T-helper 9 cell (primary cell): ENCODE results near the gene ATF5.
A peak's percentile ranks its signal among the peaks of the same experiment; 100 is the strongest.
"Not testable (repeated sequence)": the region's sequence is repeated elsewhere in the genome, so short reads cannot be mapped to it uniquely, and the experiment has no call there.

Experiments used
- DNase-seq: peaks from one replicate; pipeline ENCODE4 v3.0.0-alpha.2; 2020

ATF5 gene

DNA sequence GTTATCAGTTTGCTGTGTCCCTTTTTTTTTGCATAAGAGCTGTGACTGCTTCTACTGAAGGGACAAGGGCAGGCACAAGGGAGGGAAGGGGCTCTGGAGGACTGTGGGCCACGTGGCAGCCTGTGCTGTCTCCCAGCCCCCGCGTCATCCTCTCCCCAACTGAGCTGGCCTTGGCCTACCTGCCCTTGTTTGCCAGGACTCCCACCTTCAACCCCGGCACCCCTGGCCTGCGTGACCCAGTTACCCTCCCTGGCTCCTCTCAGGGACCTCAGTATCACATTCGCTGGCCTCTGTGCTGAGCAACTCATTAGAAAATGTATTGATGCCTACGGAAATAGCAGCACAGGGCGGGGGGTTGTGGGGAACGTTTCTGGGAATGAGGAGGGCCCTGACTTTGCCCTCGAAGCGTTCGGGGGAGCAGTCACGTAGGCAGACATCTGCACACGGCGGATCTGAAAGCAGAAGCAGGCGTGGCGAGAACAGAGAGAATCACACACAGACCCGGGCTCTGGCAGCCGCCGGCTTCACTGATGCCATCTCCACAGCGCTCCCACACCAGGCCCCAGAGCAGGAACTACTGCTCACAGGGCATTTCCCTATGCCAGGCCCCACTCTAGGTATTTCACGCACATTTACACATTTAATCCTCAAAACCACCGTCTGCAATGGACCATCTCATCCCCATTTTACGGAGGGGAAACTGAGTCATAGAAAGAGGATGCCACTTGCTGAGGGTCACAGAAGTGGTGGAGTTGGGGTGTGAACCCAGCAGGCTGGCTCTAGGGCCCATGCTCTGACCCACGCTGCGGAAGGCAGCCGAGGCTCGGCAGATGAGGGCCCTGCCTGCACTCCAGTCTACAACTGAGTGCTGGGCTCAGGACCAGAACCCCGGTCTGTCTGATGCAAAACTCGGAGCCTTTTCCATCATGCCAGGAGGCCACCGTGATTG lies 5.7 kb upstream of the ATF5 start:
- no peak for DNase-seq

DNA sequence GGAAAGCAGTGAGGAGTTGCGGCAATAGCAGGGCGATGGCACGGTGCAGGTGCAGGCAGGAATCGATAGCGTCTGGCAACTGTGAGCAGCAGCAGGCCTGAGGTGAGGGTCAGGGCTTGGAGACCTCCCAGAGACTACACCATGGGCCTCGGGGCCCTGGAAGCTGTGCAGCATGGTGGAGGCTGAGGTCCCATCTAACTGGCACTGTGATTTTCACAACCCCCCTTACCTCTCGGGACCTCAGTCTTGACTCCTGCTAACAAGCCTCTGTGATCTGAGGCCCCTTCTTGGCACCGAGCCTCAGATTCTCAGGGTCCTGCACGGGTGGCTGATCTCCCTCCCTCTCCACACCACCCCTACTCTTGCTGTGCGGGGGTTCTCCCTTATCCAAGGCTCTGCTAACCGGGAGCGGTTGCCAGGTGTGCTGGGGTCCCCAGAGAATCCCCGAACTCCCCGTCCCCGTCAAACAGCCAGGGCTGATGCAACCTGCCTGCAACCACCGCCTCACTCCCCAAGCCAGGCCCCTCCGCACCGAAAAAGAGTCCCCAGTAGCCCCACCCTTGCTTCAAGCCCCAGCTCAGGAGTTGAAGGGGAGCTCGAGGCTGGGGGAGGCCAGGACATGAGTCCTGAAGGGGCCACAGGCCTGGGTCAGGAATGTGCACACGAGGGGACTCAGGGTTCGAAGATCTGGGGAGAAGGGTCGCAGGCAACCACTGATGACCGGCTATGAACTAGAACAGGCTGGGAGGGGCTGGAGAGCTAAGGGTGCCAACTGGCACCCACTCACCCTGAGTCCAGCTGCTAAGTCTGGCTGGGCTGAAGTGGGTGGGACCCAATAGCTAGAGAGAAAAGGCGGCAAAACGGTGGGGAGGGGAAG lies 4.8 kb upstream of the ATF5 start:
- DNase-seq = no peak

GRCh38 chr19:49924881-49925210 lies 4.2 kb upstream of the ATF5 start:
- not testable (repeated sequence) for DNase-seq

- no peak for DNase-seq
These were observed 3.5 kb upstream of the ATF5 start for GRCh38 chr19:49925486-49925885.

DNA sequence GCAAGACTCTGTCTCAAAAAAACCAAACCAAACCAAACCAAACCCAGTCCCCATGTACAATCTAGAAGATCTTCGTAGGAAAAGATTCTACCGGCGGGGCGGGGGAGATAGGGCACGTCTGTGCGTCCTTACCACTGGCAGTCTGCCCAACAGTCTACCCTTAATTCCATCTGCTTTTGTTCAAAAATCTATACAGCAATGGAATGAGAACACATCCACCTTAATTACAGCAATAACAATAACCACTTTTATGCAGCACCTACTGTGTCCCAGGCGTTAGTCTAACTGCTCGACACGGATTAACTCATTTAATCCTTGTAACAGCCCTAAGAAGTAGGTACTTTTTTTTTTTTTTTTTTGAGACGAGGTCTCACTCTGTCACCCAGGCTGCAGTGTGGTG lies 2.5 kb upstream of the ATF5 start:
- no peak for DNase-seq

- DNase-seq = no peak
These were observed 1.3 kb upstream of the ATF5 start for GRCh38 chr19:49927526-49928264.

DNA sequence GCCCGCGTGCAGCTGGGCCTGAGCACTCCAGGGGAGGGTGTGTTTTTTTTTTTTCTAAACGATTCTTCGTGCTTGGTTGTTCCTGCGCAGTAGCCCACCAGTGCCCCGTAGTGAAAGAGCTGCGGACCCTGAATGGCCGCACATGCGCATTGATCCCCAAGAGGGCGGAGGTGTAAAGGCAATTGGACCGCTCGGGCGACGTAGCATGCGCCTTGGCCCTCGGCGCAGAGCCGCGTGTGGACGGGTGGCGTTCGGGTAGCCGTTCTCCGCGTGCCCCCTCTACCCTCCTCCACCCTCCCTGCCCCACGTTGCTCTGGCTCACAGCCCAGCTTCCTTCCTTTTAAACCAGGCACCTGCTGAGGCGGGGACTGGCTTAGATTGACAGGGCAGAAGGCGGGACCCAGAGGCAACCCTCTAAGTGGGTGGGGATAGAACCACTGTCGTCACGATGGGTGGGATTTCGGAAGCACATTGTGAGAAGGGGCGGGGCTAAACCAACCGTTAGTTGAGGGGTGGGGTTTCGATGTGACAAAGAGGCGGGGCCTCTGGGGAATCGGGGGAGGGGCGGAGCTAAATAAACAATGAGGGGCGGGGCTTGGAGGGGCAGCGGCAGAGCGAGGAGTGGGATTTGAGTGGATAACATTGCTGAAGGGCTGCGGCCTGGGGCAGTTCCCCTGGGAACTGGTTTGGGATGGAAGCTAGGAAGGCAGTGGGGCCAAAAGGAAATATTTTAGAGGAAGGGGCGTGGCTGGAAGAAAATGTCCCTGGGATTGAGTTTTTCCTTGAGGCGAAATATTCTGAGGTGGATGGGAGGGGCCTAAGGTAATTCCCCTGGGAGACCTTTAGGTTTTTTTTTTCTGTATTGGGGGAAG lies 842 bp downstream of the ATF5 start:
- peak; percentile 86 for DNase-seq

DNA sequence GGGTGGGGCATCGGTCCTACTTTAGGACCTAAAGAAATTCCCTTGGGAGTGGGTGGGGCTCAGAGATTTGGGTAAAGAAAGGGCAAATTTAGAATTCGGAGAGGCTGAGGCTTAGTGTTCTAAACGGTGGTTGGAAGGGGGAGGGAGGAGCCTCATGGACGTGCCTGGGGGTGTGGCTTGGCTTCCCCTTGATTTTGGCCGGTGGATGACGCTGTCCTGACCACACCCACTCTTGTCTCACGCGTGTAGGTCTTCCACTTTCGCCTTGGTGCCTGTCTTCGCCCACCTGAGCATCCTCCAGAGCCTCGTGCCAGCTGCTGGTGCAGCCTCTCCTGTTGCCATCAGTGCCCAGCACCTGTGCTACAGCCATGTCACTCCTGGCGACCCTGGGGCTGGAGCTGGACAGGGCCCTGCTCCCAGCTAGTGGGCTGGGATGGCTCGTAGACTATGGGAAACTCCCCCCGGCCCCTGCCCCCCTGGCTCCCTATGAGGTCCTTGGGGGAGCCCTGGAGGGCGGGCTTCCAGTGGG lies 1.5 kb downstream of the ATF5 start:
- no peak for DNase-seq

- no peak for DNase-seq
These were observed 2.5 kb downstream of the ATF5 start for GRCh38 chr19:49931293-49932040.

GRCh38 chr19:49932041-49932451 lies 3.0 kb downstream of the ATF5 start:
- DNase-seq = no peak

GRCh38 chr19:49932731-49933131 lies 3.7 kb downstream of the ATF5 start:
- DNase-seq = peak; percentile 27

DNA sequence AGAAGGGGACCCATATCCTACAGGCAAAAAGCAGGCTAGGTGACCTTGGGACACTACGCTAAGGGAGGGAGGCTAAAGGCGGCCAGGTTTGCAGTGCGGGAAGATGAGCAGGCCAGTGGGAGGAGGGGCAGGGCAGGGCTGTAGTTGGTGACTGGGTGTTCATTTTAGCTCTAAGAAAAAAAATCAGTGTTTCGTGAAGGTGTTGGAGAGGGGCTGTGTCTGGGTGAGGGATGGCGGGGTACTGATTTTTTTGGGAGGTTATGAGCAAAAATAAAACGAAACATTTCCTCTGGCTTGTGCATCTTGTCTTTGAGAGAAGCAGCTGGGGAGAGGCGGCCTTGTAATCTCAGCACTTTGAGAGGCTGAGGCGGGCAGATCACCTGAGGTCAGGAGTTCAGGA lies 4.6 kb downstream of the ATF5 start:
- DNase-seq = no peak

DNA sequence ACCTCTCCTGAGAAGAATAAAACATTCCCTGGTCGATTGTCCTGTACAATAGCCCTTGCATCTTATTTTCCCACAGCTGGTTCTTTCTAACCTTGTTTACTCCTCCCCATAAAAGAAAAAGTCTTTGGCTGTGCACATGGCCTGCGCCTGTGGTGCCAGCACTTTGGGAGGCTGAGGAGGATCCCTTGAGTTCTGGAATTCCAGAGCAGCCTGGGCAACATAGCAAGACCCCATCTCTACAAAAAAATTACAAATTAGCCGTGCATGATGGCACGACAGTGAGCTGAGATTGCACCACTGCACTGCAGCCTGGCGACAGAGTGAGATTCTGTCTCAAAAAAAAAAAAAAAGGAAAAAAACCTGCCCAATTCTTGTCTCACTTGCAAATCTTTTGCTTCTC lies 7.5 kb downstream of the ATF5 start:
- no peak for DNase-seq

GRCh38 chr19:49937750-49938381 lies 8.9 kb downstream of the ATF5 start:
- DNase-seq = peak; percentile 80

DNA sequence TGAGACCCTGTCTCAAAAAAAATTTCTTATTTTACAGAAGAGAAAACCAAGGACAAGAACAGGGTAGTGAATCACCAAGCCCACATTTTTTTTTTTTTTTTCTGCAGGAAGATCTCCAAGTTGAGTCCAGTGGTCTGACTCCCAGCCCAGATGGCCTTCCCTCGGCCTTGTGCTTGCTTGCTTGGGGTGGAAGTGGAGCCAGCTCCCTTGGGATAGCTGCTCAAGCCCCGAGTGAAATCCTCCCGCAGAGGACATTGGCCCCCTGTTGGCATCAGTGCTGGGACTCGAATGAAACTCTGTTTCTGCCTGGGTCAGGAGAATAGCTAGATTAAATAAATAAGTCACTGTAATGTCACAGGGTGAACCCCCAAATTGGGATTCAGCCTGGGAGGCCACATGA lies 9.7 kb downstream of the ATF5 start:
- DNase-seq = no peak

DNA sequence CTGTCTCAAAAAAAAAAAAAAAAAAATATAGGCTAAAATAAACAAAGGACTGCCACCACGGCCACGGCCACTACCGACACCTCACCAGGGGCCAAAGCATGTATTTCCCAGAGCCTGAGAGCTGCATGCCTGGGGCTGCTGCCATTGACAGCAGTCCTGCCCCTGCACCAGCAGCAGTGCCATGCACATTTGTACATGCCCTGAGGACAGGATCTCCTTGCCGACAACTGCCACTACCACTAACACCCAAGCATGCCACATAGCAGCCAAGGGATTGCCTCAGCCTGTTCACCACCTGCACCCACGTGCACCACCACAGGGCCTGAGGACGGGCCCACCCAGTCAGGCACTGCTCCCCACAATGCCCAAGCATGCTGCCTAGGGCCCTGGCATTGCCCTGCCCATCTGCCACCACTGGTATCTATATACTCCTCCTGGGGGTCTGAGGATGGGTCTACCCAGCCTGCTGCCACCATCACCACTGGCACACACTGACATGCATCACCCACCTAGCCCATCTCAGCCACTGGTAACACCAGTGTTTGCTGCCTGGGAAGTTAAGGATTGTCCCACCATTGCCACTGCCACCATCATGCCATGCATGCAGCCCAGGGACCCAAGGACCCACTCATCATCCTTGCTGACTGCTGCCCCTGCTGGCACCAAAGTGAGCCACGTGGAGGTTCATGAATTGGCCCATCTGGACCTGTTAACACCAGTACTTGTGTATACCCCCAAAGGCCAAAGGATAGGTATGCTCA lies 10.9 kb downstream of the ATF5 start:
- no peak for DNase-seq

GRCh38 chr19:49940482-49940791 lies 11.4 kb downstream of the ATF5 start:
- no peak for DNase-seq

DNA sequence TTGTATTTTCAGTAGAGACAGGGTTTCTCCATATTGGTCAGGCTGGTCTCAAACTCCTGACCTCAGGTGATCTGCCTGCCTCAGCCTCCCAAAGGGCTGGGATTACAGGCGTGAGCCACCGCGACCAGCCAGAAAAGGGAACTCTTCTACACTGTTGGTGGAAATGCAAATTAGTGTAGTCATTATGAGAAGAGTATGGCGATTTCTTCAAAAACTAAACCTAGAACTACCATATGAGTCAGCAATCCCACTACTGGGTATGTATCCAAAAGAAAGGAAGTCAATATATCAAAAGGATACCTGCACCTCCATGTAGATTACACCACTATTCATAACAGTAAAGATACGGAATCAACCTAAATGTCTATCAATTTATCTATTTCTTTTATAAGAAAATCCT lies 15.6 kb downstream of the ATF5 start:
- DNase-seq = not testable (repeated sequence)

GRCh38 chr19:49946415-49946814 lies 17.4 kb downstream of the ATF5 start:
- DNase-seq = no peak
